Uterus (tissue), 4 donors: Measurements from ENCODE around the gene RNF144A. TPM values are rescaled to one million over a fixed set of nuclear protein-coding genes. Genes with fewer than 3 reads are reported as not detected.

Experiments
- DNase-seq, 2 donors: peaks; one replicate each; pipeline ENCODE4 v3.0.0-alpha.2; 2019 to 2020
- H3K27ac ChIP-seq, 2 donors: fragments of 200-600 bp; sonication (generic); 1 replicate in 1 of 2; 2 replicates in 1 of 2; pipeline ENCODE4 v1.5.1; 2016 to 2018
- H3K27me3 ChIP-seq, 2 donors: fragments of 200-600 bp; sonication (generic); one replicate each; pipeline ENCODE4 v1.5.1; 2018 to 2019; ENCODE audit warnings: control low read depth in 1 of 2
- H3K36me3 ChIP-seq, 2 donors: fragments of 200-600 bp; sonication (generic); one replicate each; pipeline ENCODE4 v1.5.1; 2019; ENCODE audit warnings: control low read depth in 1 of 2
- H3K4me1 ChIP-seq, 2 donors: fragments of 200-600 bp; sonication (generic); one replicate each; pipeline ENCODE4 v1.5.1; 2018 to 2019; ENCODE audit warnings: control low read depth in 1 of 2
- H3K4me3 ChIP-seq, 2 donors: fragments of 200-600 bp; sonication (generic); 1 replicate in 1 of 2; 2 replicates in 1 of 2; pipeline ENCODE4 v1.5.1; 2018 to 2019; ENCODE audit warnings: mild to moderate bottlenecking in 1 of 2
- H3K9me3 ChIP-seq, 2 donors: fragments of 200-600 bp; sonication (generic); one replicate each; pipeline ENCODE4 v1.5.1; 2019; ENCODE audit warnings: control low read depth in 1 of 2
- CTCF ChIP-seq, 4 experiments: fragments of 200-600 bp in 2 of 4; fragments of 450-650 bp in 2 of 4; sonication (generic) in 2 of 4; IDR thresholded peaks; one replicate each; pipeline ENCODE4 v1.5.1; 2016 to 2019; ENCODE audit warnings: antibody characterized with exemption in 4 of 4, mild to moderate bottlenecking in 2 of 4, moderate library complexity in 1 of 4
- POLR2A ChIP-seq, 2 donors: fragments of 450-650 bp; IDR thresholded peaks; one replicate each; pipeline ENCODE4 v1.6.1; 2016; ENCODE audit warnings: antibody characterized with exemption in 2 of 2, mild to moderate bottlenecking in 1 of 2, moderate library complexity in 1 of 2
- intact Hi-C: fragments of 100-400 bp; cut with DNase I; formaldehyde crosslinking; loops from one replicate; pipeline ENCODE4 v1.15.1; 2023; ENCODE audit warnings: low total_unique reads
- total RNA-seq, 4 donors: library from RNA; depleted of rRNA in 3 of 4; stranded (reverse); fragments of >200 nt in 3 of 4; gene quantifications; one replicate each; pipeline versions ENCODE4 v1.1.0 to v1.2.4, GENCODE V29; 2014 to 2023
- donor health status: DM: yes; HTN: yes; CAD: no.

The RNF144A gene
- total RNA-seq, 4 donors from 2014 or later = 22.5 to 103 (median 63.0) TPM

- Histone ChIP-seq H3K4me1 (no peaks in the 10 kb centered on the region), H3K27ac (no peak overlapping the region), H3K9me3 (no peaks in the 10 kb centered on the region), H3K36me3 (no peaks in the 10 kb centered on the region), H3K27me3 (no peaks in the 10 kb centered on the region), H3K4me3 (no peak overlapping the region)
- intact Hi-C loops = no loop called here
- DNase-seq = no peak
- TF ChIP-seq POLR2A (IDR thresholded peaks at IDR 0.05) = no peak
- no peak for TF ChIP-seq CTCF (IDR thresholded peaks at IDR 0.05)
These were observed 11.0 kb upstream of the RNF144A start for GRCh38 chr2:6906165-6906741.

- no peaks in the 10 kb centered on the region for H3K4me1 ChIP-seq
These were observed 8.9 kb upstream of the RNF144A start for GRCh38 chr2:6908291-6908690.

GRCh38 chr2:6909431-6910385, 7.5 kb upstream of the RNF144A start:
- DNase-seq = no peak
- TF ChIP-seq CTCF (IDR thresholded peaks at IDR 0.05) = no peak
- TF ChIP-seq POLR2A (IDR thresholded peaks at IDR 0.05) = no peak
- H3K36me3 ChIP-seq = no peaks in the 10 kb centered on the region
- no peak overlapping the region for H3K27ac ChIP-seq
- H3K9me3 ChIP-seq = no peaks in the 10 kb centered on the region
- intact Hi-C loops = loop anchor here (10.0 kb wide), 1 partner anchor 125 kb away; no protein-coding TSS in a partner anchor
- no peaks in the 10 kb centered on the region for H3K4me1 ChIP-seq
- H3K4me3 ChIP-seq = no peak overlapping the region
- no peaks in the 10 kb centered on the region for H3K27me3 ChIP-seq

More at GRCh38 chr2:6908291-6908690, 8.9 kb upstream of the RNF144A start:
- TF ChIP-seq POLR2A (IDR thresholded peaks at IDR 0.05) (no peak), CTCF (IDR thresholded peaks at IDR 0.05) (no peak)
- no peak for DNase-seq
- H3K9me3 ChIP-seq = no peaks in the 10 kb centered on the region
- no peaks in the 10 kb centered on the region for H3K27me3 ChIP-seq
- H3K36me3 ChIP-seq = no peaks in the 10 kb centered on the region
- no peak overlapping the region for H3K4me3 ChIP-seq
- intact Hi-C loops = no loop called here
- H3K27ac ChIP-seq = no peak overlapping the region

GRCh38 chr2:6911721-6912120, 5.5 kb upstream of the RNF144A start:
- Histone ChIP-seq H3K4me3 (no peak overlapping the region), H3K4me1 (no peaks in the 10 kb centered on the region), H3K27ac (no peak overlapping the region), H3K36me3 (no peaks in the 10 kb centered on the region), H3K27me3 (no peaks in the 10 kb centered on the region), H3K9me3 (no peaks in the 10 kb centered on the region)
- no peak for DNase-seq
- TF ChIP-seq CTCF (IDR thresholded peaks at IDR 0.05) = no peak
- TF ChIP-seq POLR2A (IDR thresholded peaks at IDR 0.05) = no peak
- intact Hi-C loops = loop anchor here (10.0 kb wide), 1 partner anchor 123 kb away; no protein-coding TSS in a partner anchor
